Testis (tissue), 5 donors: Measurements from ENCODE around the gene SMIM28. TPM values are rescaled to one million over a fixed set of nuclear protein-coding genes. Genes with fewer than 3 reads are reported as not detected.

Experiments used
- DNase-seq: peaks from one replicate; pipeline ENCODE4 v3.0.0-alpha.2; 2019
- H3K27ac ChIP-seq, 2 donors: fragments of 200-600 bp; sonication (generic); one replicate each; pipeline ENCODE4 v1.5.1; 2019
- H3K27me3 ChIP-seq: fragments of 200-600 bp; sonication (generic); one replicate; pipeline ENCODE4 v1.5.1; 2019
- H3K36me3 ChIP-seq: fragments of 200-600 bp; sonication (generic); one replicate; pipeline ENCODE4 v1.5.1; 2017; ENCODE audit warnings: low read depth; ENCODE audit errors: missing control alignments
- H3K4me1 ChIP-seq: fragments of 200-600 bp; sonication (generic); one replicate; pipeline ENCODE4 v1.5.1; 2019
- H3K4me3 ChIP-seq, 2 donors: fragments of 200-600 bp; sonication (generic); one replicate each; pipeline ENCODE4 v1.5.1; 2017 to 2019
- H3K9me3 ChIP-seq: fragments of 200-600 bp; sonication (generic); one replicate; pipeline ENCODE4 v1.5.1; 2017
- CTCF ChIP-seq, 3 experiments: fragments of 450-650 bp in 2 of 3; fragments of 200-600 bp in 1 of 3; sonication (generic) in 1 of 3; IDR thresholded peaks; one replicate each; pipeline ENCODE4 v1.5.1; 2016 to 2019; ENCODE audit warnings: antibody characterized with exemption in 3 of 3, mild to moderate bottlenecking in 2 of 3, moderate library complexity in 1 of 3
- POLR2A ChIP-seq: fragments of 450-650 bp; IDR thresholded peaks from one replicate; pipeline ENCODE4 v1.6.1; 2017; ENCODE audit warnings: antibody characterized with exemption, mild to moderate bottlenecking, moderate library complexity
- WGBS, 2 donors: methylation state at CpG; one replicate each; pipeline ENCODE4 v1.1.5; 2018; 5-methylcytosine and 5-hydroxymethylcytosine counted together
- intact Hi-C: fragments of 100-400 bp; cut with DNase I; formaldehyde crosslinking; loops from one replicate; pipeline ENCODE4 v1.15.1; 2023; ENCODE audit warnings: low total_unique reads
- long read RNA-seq, 2 donors: transcript quantifications; one replicate each; lab custom pipeline, GENCODE V29; 2026
- polyA plus RNA-seq: library from polyadenylated mRNA; stranded (reverse); fragments of 350-450 nt; fragmentation: Illumina TruSeq; extraction: RNeasy Lipid Tissue Mini Kit (QIAGEN cat#74804); gene quantifications from one replicate; pipeline ENCODE4 v1.2.3, GENCODE V29; 2014; ENCODE audit warnings: low read depth, low replicate concordance; ENCODE audit not compliant: insufficient read depth
- total RNA-seq, 2 donors: library from RNA; depleted of rRNA; stranded (reverse); fragments of >200 nt; gene quantifications; one replicate each; pipeline ENCODE4 v1.2.3, GENCODE V29; 2016

SMIM28 gene
- total RNA-seq (not detected), polyA plus RNA-seq (not detected)
- long read RNA-seq, donor 1: 0 reads
- long read RNA-seq, donor 2, partial matches to known transcripts: 0 of 1 reads
- long read RNA-seq, donor 2, other reads (novel, unspliced or antisense): 0 of 1 reads

DNA sequence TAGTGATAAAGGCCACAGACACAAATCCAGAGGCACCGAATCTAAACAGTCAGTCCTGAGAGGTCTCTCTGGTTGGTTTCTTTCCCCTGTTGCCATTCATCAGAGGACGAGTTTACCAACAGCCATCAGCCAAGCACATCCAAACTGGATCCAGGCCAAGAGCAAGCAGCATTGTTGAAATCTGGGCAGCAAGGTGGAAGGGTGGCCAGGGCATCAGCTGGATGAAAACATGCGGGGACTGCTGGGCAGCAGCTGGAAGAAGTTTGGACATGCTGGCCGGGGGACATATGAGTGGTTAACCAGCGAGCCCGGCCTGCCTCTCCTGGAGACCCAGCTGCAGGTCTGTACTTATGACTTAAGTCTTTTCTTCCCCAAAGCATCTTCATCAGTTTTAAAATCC is at the start of gene SMIM28:
Gene SMIM28 (plus strand): TSS at position 62 of the 400 bp plus-strand sequence. CDS start 168 bp downstream, at position 230.
- WGBS, 2 donors: 86 to 91% methylated on average over 6 of the region's 6 CpGs
- TF ChIP-seq POLR2A (no peak), CTCF (IDR thresholded peaks at IDR 0.05) (no peak)
- no peaks in the 10 kb centered on the region for H3K9me3 ChIP-seq
- DNase-seq: no peak
- no peak within 1 kb of the TSS for H3K27ac ChIP-seq
- no peaks in the 10 kb centered on the region for H3K36me3 ChIP-seq
- no peaks in the 10 kb centered on the region for H3K4me1 ChIP-seq
- no peaks in the 10 kb centered on the region for H3K27me3 ChIP-seq
- intact Hi-C loops: no loop called here
- H3K4me3 ChIP-seq: no peak within 1 kb of the TSS

GRCh38 chr6:138328210-138328609 is 49.5 kb upstream of the SMIM28 start:
- Histone ChIP-seq H3K4me3 (no peak overlapping the region), H3K36me3 (no peaks in the 10 kb centered on the region), H3K4me1 (no peaks in the 10 kb centered on the region), H3K27ac (no peak overlapping the region), H3K27me3 (no peaks in the 10 kb centered on the region), H3K9me3 (no peaks in the 10 kb centered on the region)
- TF ChIP-seq CTCF (IDR thresholded peaks at IDR 0.05) (no peak), POLR2A (no peak)
- intact Hi-C loops: no loop called here
- WGBS, 2 donors: 77 to 78% methylated on average over 3 of the region's 3 CpGs
- DNase-seq: no peak

DNA sequence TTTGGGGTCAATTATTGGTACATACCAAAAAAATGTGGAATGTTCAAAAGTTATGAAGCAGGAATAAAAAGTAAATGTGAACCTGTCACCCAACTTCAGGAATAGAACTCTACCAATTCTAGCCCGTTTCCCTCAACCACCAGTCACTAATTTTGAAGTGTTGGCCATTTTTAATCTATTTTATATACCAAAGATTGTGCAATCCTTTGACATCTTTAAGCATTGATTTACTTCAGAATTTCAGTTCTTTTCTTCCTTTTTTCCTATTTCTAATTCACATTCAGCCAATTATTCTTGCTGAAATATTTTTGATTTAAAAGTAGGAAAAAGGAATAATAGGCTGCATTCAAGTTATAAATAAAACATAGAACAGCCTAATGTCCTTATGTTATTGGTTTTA is 46.9 kb upstream of the SMIM28 start:
- Histone ChIP-seq H3K27me3 (no peaks in the 10 kb centered on the region), H3K9me3 (no peaks in the 10 kb centered on the region), H3K4me3 (no peak overlapping the region), H3K36me3 (no peaks in the 10 kb centered on the region), H3K27ac (no peak overlapping the region), H3K4me1 (no peaks in the 10 kb centered on the region)
- intact Hi-C loops: no loop called here
- DNase-seq: no peak
- 83 to 95% methylated on average over 1 of the region's 1 CpG for WGBS, 2 donors
- TF ChIP-seq POLR2A (no peak), CTCF (IDR thresholded peaks at IDR 0.05) (no peak)

- TF ChIP-seq POLR2A: no peak
- TF ChIP-seq CTCF (IDR thresholded peaks at IDR 0.05): no peak
- WGBS, 2 donors: 44 to 62% methylated on average over 1 of the region's 1 CpG
- Histone ChIP-seq H3K27ac (no peak overlapping the region), H3K4me1 (no peaks in the 10 kb centered on the region), H3K27me3 (no peaks in the 10 kb centered on the region), H3K36me3 (no peaks in the 10 kb centered on the region), H3K9me3 (no peaks in the 10 kb centered on the region), H3K4me3 (no peak overlapping the region)
- no peak for DNase-seq
- intact Hi-C loops: no loop called here
Observed at GRCh38 chr6:138331444-138331843, 46.3 kb upstream of the SMIM28 start.

GRCh38 chr6:138331984-138332383 is 45.7 kb upstream of the SMIM28 start:
- H3K9me3 ChIP-seq: no peaks in the 10 kb centered on the region
- H3K27ac ChIP-seq: no peak overlapping the region
- 59 to 69% methylated on average over 2 of the region's 2 CpGs for WGBS, 2 donors
- H3K4me1 ChIP-seq: no peaks in the 10 kb centered on the region
- no peak overlapping the region for H3K4me3 ChIP-seq
- intact Hi-C loops: no loop called here
- no peak for DNase-seq
- TF ChIP-seq POLR2A (no peak), CTCF (IDR thresholded peaks at IDR 0.05) (no peak)
- H3K27me3 ChIP-seq: no peaks in the 10 kb centered on the region
- no peaks in the 10 kb centered on the region for H3K36me3 ChIP-seq
